Measurements from ENCODE around the gene LSAMP.

DNA sequence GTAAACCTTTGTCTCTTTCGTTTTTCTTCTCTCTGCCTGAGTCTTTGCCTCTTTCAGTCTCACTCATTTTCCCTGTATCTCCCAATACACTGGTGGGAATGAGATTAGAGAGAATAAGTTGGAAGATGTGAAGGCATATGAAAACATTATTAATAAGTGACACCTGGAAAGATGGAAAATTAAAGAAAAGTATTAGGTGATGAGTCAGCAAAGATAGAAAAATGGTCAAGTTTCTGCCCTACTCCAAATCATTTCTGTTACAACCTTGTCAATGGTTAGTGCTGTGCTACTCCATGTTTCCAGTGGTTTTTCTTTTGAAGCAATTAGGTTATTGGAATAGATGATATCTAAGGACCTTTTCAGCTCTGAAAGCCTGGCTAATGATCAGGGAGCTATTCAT is 252.8 kb downstream of the LSAMP start:
- no peak for TF ChIP-seq POLR2A (IDR thresholded peaks at IDR 0.05)
- TF ChIP-seq, protein P1, sequence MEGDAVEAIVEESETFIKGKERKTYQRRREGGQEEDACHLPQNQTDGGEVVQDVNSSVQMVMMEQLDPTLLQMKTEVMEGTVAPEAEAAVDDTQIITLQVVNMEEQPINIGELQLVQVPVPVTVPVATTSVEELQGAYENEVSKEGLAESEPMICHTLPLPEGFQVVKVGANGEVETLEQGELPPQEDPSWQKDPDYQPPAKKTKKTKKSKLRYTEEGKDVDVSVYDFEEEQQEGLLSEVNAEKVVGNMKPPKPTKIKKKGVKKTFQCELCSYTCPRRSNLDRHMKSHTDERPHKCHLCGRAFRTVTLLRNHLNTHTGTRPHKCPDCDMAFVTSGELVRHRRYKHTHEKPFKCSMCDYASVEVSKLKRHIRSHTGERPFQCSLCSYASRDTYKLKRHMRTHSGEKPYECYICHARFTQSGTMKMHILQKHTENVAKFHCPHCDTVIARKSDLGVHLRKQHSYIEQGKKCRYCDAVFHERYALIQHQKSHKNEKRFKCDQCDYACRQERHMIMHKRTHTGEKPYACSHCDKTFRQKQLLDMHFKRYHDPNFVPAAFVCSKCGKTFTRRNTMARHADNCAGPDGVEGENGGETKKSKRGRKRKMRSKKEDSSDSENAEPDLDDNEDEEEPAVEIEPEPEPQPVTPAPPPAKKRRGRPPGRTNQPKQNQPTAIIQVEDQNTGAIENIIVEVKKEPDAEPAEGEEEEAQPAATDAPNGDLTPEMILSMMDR (IDR thresholded peaks at IDR 0.05): no peak
- TF ChIP-seq POLR2AphosphoS5 (IDR thresholded peaks at IDR 0.05): no peak
